HCT116 (cell line): ENCODE data around the gene CLIC3. TPM values are rescaled to one million over a fixed set of nuclear protein-coding genes. Genes with fewer than 3 reads are reported as not detected.

Experiments used
- ATAC-seq: fragments of 200-7000 bp; cut with Tn5 transposase; 2 replicates; pipeline ENCODE4 v1.9.1; 2020; ENCODE audit warnings: mild to moderate bottlenecking, moderate library complexity
- BruUV-seq: library from RNA; stranded (reverse); fragments of 400-500 nt; replicated peaks from 2 replicates; lab custom pipeline; 2021; lab: Mats Ljungman, UMichigan
- CTCF ChIA-PET: fragments of 300-600 bp; sonication (Branson Sonifier 250); formaldehyde crosslinking; loops from one replicate; lab custom pipeline; 2021; ENCODE audit warnings: antibody characterized with exemption; lab: Charles Lee
- POLR2A ChIA-PET: fragments of 300-600, 350-600 bp; sonication (Branson Sonifier 250); formaldehyde crosslinking; loops from one replicate; lab custom pipeline; 2021; ENCODE audit warnings: antibody characterized with exemption; lab: Charles Lee
- RAD21 ChIA-PET, 2 experiments: fragments of 300-600 bp; sonication (Branson Sonifier 250); formaldehyde crosslinking; loops; one replicate each; lab custom pipeline; 2023; ENCODE audit warnings: low total read pairs in 2 of 2; ENCODE audit not compliant: uncharacterized antibody in 2 of 2, unreplicated experiment in 2 of 2, low non-redundant PET in 1 of 2; lab: Charles Lee
- DNase-seq: peaks from one replicate; pipeline ENCODE4 v3.0.0-alpha.2; 2010; ENCODE audit warnings: low read depth, low spot score
- H2AFZ ChIP-seq: fragments of 200-600 bp; shearing (Covaris generic), sonication (generic); 2 replicates; pipeline ENCODE4 v1.6.1; 2017; ENCODE audit warnings: low read depth, mixed run types, mixed read lengths, antibody characterized with exemption, low read length; ENCODE audit not compliant: poor library complexity, severe bottlenecking
- H3K27ac ChIP-seq: 2 replicates; pipeline ENCODE4 v1.5.1; 2012; ENCODE audit warnings: low read depth, low read length
- H3K27me3 ChIP-seq: fragments of 200-600 bp; sonication (generic); 2 replicates; pipeline ENCODE4 v1.6.1; 2016; ENCODE audit warnings: mixed run types, low read length, mixed read lengths; ENCODE audit not compliant: insufficient read depth
- H3K36me3 ChIP-seq, 2 experiments: fragments of 200-500 bp in 1 of 2; fragments of 200-600 bp in 1 of 2; sonication (Bioruptor generic) in 1 of 2; sonication (generic) in 1 of 2; 2 replicates each; pipeline versions ENCODE4 v1.5.1 to v1.6.1; 2014 to 2016; ENCODE audit warnings: low read length in 2 of 2, inconsistent platforms in 1 of 2, mixed read lengths in 1 of 2, mixed run types in 1 of 2; ENCODE audit not compliant: insufficient read depth in 2 of 2, control insufficient read depth in 1 of 2
- H3K4me1 ChIP-seq, 2 experiments: fragments of 200-600 bp in 1 of 2; sonication (generic) in 1 of 2; 2 replicates each; pipeline versions ENCODE4 v1.5.1 to v1.6.1; 2012 to 2017; ENCODE audit warnings: low read length in 2 of 2, inconsistent platforms in 1 of 2, mild to moderate bottlenecking in 1 of 2, mixed read lengths in 1 of 2, mixed run types in 1 of 2, moderate library complexity in 1 of 2; ENCODE audit not compliant: insufficient read depth in 2 of 2, control insufficient read depth in 1 of 2
- H3K4me2 ChIP-seq: fragments of 200-600 bp; sonication (generic); 2 replicates; pipeline ENCODE4 v1.6.1; 2017; ENCODE audit warnings: mixed run types, low read length, mixed read lengths
- H3K4me3 ChIP-seq, 2 experiments: fragments of 200-600 bp in 1 of 2; sonication (generic) in 1 of 2; replicated peaks in 1 of 2; 2 replicates each; pipeline ENCODE4 v1.5.1; 2011 to 2016; ENCODE audit warnings: low read length in 2 of 2, control low read depth in 1 of 2, low read depth in 1 of 2, mild to moderate bottlenecking in 1 of 2, mixed read lengths in 1 of 2, mixed run types in 1 of 2
- H3K79me2 ChIP-seq: fragments of 200-600 bp; sonication (generic); 2 replicates; pipeline ENCODE4 v1.6.1; 2017; ENCODE audit warnings: mild to moderate bottlenecking, mixed run types, low read length, moderate library complexity, mixed read lengths; ENCODE audit not compliant: insufficient read depth
- H3K9ac ChIP-seq: fragments of 200-600 bp; sonication (generic); 2 replicates; pipeline ENCODE4 v1.6.1; 2016; ENCODE audit warnings: low read length, mixed read lengths
- H3K9me2 ChIP-seq: fragments of 200-600 bp; sonication (generic), shearing (Covaris generic); 2 replicates; pipeline ENCODE4 v1.6.1; 2017; ENCODE audit warnings: mixed run types, mild to moderate bottlenecking, moderate library complexity; ENCODE audit not compliant: insufficient read depth
- H3K9me3 ChIP-seq, 2 experiments: fragments of 200-500 bp in 1 of 2; fragments of 200-600 bp in 1 of 2; sonication (Bioruptor generic) in 1 of 2; sonication (generic) in 1 of 2; 2 replicates each; pipeline ENCODE4 v1.6.1; 2014 to 2017; ENCODE audit warnings: low read length in 2 of 2, mixed read lengths in 2 of 2, inconsistent platforms in 1 of 2, low read depth in 1 of 2, mild to moderate bottlenecking in 1 of 2, mixed run types in 1 of 2, moderate library complexity in 1 of 2; ENCODE audit not compliant: control insufficient read depth in 1 of 2, insufficient read depth in 1 of 2
- H4K20me1 ChIP-seq: fragments of 200-600 bp; sonication (generic), shearing (Covaris generic); 2 replicates; pipeline ENCODE4 v1.6.1; 2017; ENCODE audit warnings: mixed run types, mild to moderate bottlenecking, moderate library complexity; ENCODE audit not compliant: insufficient read depth
- CEBPB ChIP-seq: IDR thresholded peaks from 2 replicates; pipeline ENCODE4 v1.6.1; 2012; ENCODE audit warnings: low read depth
- CTCF ChIP-seq, 3 experiments: fragments of 200-600 bp in 1 of 3; sonication (generic) in 1 of 3; IDR thresholded peaks in 2 of 3; conservative IDR thresholded peaks in 1 of 3; 2 replicates each; pipeline ENCODE4 v1.5.1; 2012 to 2017; ENCODE audit warnings: low read depth in 2 of 3, low read length in 2 of 3, antibody characterized with exemption in 1 of 3, borderline replicate concordance in 1 of 3, control low read depth in 1 of 3, mild to moderate bottlenecking in 1 of 3, mixed read lengths in 1 of 3, mixed run types in 1 of 3, moderate library complexity in 1 of 3; ENCODE audit not compliant: insufficient read depth in 1 of 3
- EGR1 ChIP-seq: IDR thresholded peaks from 2 replicates; pipeline ENCODE4 v1.6.1; 2012; ENCODE audit warnings: low read depth
- EZH2 ChIP-seq: fragments of 200-600 bp; sonication (generic); IDR thresholded peaks from 2 replicates; pipeline ENCODE4 v1.6.1; 2017; ENCODE audit warnings: antibody characterized with exemption, mixed run types
- EZH2phosphoT487 ChIP-seq: fragments of 200-600 bp; IDR thresholded peaks from 2 replicates; pipeline ENCODE4 v1.6.1; 2018; ENCODE audit warnings: antibody characterized with exemption, borderline replicate concordance
- FOSL1 ChIP-seq: IDR thresholded peaks from 2 replicates; pipeline ENCODE4 v1.6.1; 2012; ENCODE audit warnings: low read depth
- JUND ChIP-seq: IDR thresholded peaks from 2 replicates; pipeline ENCODE4 v1.6.1; 2012
- POLR2AphosphoS5 ChIP-seq: IDR thresholded peaks from 2 replicates; pipeline ENCODE4 v1.6.1; 2011; ENCODE audit warnings: mild to moderate bottlenecking, low read depth, low read length, moderate library complexity
- RAD21 ChIP-seq: IDR thresholded peaks from 2 replicates; pipeline ENCODE4 v1.6.1; 2012; ENCODE audit warnings: low read depth, mild to moderate bottlenecking
- REST ChIP-seq: IDR thresholded peaks from 2 replicates; pipeline ENCODE4 v1.6.1; 2012; ENCODE audit warnings: low read depth
- SIN3A ChIP-seq: IDR thresholded peaks from 2 replicates; pipeline ENCODE4 v1.6.1; 2012; ENCODE audit warnings: low read depth
- SRF ChIP-seq: IDR thresholded peaks from 2 replicates; pipeline ENCODE4 v1.6.1; 2012; ENCODE audit warnings: low read depth
- YY1 ChIP-seq: IDR thresholded peaks from 2 replicates; pipeline ENCODE4 v1.6.1; 2011; ENCODE audit warnings: low read length, low read depth, moderate library complexity, mild to moderate bottlenecking; ENCODE audit not compliant: insufficient replicate concordance; ENCODE audit errors: extremely low read depth
- ZNF274 ChIP-seq: fragments of 200-500 bp; sonication (Bioruptor generic); IDR thresholded peaks from 2 replicates; pipeline ENCODE4 v1.6.1; 2014; ENCODE audit warnings: mild to moderate bottlenecking, low read depth, low read length, inconsistent platforms
- intact Hi-C: fragments of 100-400 bp; cut with micrococcal nuclease; formaldehyde crosslinking; loops from 2 replicates; pipeline ENCODE4 v1.10.0; 2022
- total RNA-seq: library from RNA; stranded (reverse); gene quantifications from one replicate; pipeline ENCODE4 v1.2.1, GENCODE V29; 2021; ENCODE audit not compliant: unreplicated experiment

Gene CLIC3
- total RNA-seq, 1 experiment from 2014 or later, result 8.4 TPM

DNA sequence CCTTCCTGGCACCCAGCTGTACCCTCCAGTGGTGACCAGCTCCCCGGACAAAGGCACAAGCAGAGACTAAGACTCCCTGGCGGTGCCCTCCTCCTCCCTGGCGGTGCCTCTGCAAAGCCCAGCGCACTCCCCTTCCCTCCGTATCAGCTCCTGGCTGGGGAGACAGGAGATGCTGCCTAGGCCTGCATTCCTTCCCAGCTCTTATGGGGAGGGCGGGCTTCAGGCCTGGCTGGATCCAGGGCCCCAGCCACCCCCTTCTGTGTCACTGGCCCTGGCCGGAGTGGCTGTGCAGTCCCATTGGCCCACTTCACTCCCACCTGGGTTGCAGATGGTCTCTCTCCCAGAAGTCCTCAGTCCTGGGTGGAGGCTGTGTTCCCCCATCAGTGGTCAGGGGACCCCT is 37.9 kb downstream of the CLIC3 start:
- Histone ChIP-seq H3K27me3 (no peaks in the 10 kb centered on the region), H2AFZ (no peak overlapping the region), H3K4me3 (no peak overlapping the region), H4K20me1 (no peaks in the 10 kb centered on the region), H3K79me2 (no peaks in the 10 kb centered on the region), H3K9me3 (no peaks in the 10 kb centered on the region), H3K27ac (no peak overlapping the region), H3K9me2 (no peaks in the 10 kb centered on the region), H3K4me2 (no peak overlapping the region), H3K4me1 (peaks cover 0 to 4% of the 10 kb centered on the region in 2 experiments; a peak in 2 of 4 replicates), H3K9ac (no peak overlapping the region), H3K36me3 (no peaks in the 10 kb centered on the region)
- CTCF ChIA-PET, result no interaction called here
- DNase-seq (no peak), ATAC-seq (no peak)
- intact Hi-C loops, result no loop called here
- no TSS peak for BruUV-seq
- TF ChIP-seq CEBPB, result no peak
- TF ChIP-seq SIN3A, result no peak
- TF ChIP-seq REST, result no peak
- TF ChIP-seq EZH2, result no peak
- no peak for TF ChIP-seq YY1
- no peak for TF ChIP-seq EGR1
- TF ChIP-seq POLR2AphosphoS5, result no peak
- no peak for TF ChIP-seq FOSL1
- TF ChIP-seq CTCF (IDR thresholded peaks at IDR 0.05 in 2 of 3, conservative IDR thresholded peaks at IDR 0.05 in 1 of 3; ENCODE audit: borderline replicate concordance in 1 of 3, insufficient read depth in 1 of 3, low read depth in 2 of 3, low read length in 2 of 3), result no peak
- TF ChIP-seq SRF, result no peak
- TF ChIP-seq JUND, result no peak
- no peak for TF ChIP-seq RAD21
- no peak for TF ChIP-seq EZH2phosphoT487
- no peak for TF ChIP-seq ZNF274
- POLR2A ChIA-PET, result no interaction called here
- RAD21 ChIA-PET, result no interaction called here
